Measurements from ENCODE around the gene IGFBP7. TPM values are rescaled to one million over a fixed set of nuclear protein-coding genes. Genes with fewer than 3 reads are reported as not detected.

The IGFBP7 gene
- total RNA-seq, 2 donors from 2014 or later, result 1.1 TPM; not detected in 1

DNA sequence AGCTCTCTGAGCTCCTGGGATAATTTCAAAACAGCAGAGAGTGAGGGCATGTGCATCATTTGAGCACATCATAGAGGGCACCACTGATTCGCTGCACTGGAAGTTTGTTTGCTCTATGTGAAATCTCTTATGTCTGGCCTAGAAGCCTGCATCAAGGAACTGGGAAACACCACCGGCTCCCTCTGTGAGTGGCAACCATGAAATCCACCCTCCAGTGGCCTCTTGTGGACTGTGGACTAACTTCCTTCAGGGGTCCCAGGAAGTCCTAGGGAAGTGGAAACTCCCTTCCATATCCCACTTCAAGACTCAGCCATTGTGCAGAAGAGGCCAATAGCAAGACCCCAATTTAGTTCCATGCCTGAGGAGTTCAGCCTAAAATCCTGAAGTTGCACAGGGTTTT lies 48.0 kb upstream of the IGFBP7 start:
- Mint-ChIP-seq H3K36me3 (ENCODE audit: low read depth) (no peaks in the 10 kb centered on the region), H3K4me1 (peaks cover 11% of the 10 kb centered on the region), H3K9me3 (peaks cover 14% of the 10 kb centered on the region), H3K27ac (no peak overlapping the region), H3K27me3 (ENCODE audit: insufficient read depth) (peaks cover 5% of the 10 kb centered on the region), H3K4me3 (no peak overlapping the region)
- peaks cover 14% of the 10 kb centered on the region for H3K9me3 ChIP-seq (ENCODE audit: control insufficient read depth, low read length)
- H3K36me3 ChIP-seq (ENCODE audit: control insufficient read depth, insufficient read depth, low read length), result no peaks in the 10 kb centered on the region
- 65 to 77% methylated on average over 2 of the region's 2 CpGs for WGBS, 2 experiments (ENCODE audit: insufficient coverage in 1 of 2, insufficient read length in 1 of 2)
- H3K27me3 ChIP-seq (ENCODE audit: control insufficient read depth, insufficient read depth, low read length, poor library complexity, severe bottlenecking), result no peaks in the 10 kb centered on the region
- H3K27ac ChIP-seq (ENCODE audit: low read depth, low read length), result no peak overlapping the region
- DNase-seq, result no peak
- TF ChIP-seq, protein P1, sequence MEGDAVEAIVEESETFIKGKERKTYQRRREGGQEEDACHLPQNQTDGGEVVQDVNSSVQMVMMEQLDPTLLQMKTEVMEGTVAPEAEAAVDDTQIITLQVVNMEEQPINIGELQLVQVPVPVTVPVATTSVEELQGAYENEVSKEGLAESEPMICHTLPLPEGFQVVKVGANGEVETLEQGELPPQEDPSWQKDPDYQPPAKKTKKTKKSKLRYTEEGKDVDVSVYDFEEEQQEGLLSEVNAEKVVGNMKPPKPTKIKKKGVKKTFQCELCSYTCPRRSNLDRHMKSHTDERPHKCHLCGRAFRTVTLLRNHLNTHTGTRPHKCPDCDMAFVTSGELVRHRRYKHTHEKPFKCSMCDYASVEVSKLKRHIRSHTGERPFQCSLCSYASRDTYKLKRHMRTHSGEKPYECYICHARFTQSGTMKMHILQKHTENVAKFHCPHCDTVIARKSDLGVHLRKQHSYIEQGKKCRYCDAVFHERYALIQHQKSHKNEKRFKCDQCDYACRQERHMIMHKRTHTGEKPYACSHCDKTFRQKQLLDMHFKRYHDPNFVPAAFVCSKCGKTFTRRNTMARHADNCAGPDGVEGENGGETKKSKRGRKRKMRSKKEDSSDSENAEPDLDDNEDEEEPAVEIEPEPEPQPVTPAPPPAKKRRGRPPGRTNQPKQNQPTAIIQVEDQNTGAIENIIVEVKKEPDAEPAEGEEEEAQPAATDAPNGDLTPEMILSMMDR (conservative IDR thresholded peaks at IDR 0.05), result peak; percentile 44
- H3K4me1 ChIP-seq (ENCODE audit: control insufficient read depth, insufficient read depth, low read length), result no peaks in the 10 kb centered on the region
- no peak overlapping the region for H3K4me3 ChIP-seq (ENCODE audit: low read length)
- H3K9ac ChIP-seq (ENCODE audit: extremely low read depth, low read length, poor library complexity, severe bottlenecking), result no peak overlapping the region

DNA sequence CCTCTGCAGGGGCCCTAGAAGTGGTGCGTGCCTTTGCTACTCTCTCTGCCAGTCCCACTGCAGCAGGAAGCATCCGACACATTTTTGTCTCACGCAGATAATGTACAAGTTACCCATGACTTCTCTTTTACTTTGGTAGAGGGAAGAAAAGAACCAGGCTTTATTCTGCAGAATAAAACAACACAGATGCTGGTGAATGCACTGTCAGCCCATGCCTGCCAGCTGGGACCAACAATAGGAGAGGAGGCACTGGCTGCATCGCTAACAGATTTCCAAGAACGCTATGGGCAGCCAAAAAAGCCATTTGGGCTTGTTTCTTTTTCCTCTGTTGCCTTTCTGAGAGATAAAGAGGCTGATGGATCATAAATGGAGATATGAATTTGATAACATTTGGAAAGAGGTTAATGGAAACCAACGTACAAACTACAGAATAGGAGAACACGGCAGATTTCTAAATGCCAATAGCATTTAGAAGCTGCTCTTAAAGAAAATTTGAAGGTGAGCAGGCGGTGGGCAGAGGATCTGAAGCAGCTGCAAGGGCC lies 47.5 kb upstream of the IGFBP7 start:
- TF ChIP-seq, protein P1 (conservative IDR thresholded peaks at IDR 0.05), result no peak
- H3K36me3 Mint-ChIP-seq (ENCODE audit: low read depth), result no peaks in the 10 kb centered on the region
- no peak overlapping the region for H3K4me3 Mint-ChIP-seq
- no peak overlapping the region for H3K27ac Mint-ChIP-seq
- peaks cover 12% of the 10 kb centered on the region for H3K4me1 Mint-ChIP-seq
- H3K27me3 Mint-ChIP-seq (ENCODE audit: insufficient read depth), result peaks cover 2% of the 10 kb centered on the region
- no peaks in the 10 kb centered on the region for H3K4me1 ChIP-seq (ENCODE audit: control insufficient read depth, insufficient read depth, low read length)
- peaks cover 14% of the 10 kb centered on the region for H3K9me3 Mint-ChIP-seq
- WGBS, 2 experiments (ENCODE audit: insufficient coverage in 1 of 2, insufficient read length in 1 of 2), result 91 to 96% methylated on average over 7 to 8 of the region's 8 CpGs
- no peaks in the 10 kb centered on the region for H3K27me3 ChIP-seq (ENCODE audit: control insufficient read depth, insufficient read depth, low read length, poor library complexity, severe bottlenecking)
- H3K9ac ChIP-seq (ENCODE audit: extremely low read depth, low read length, poor library complexity, severe bottlenecking), result no peak overlapping the region
- DNase-seq, result no peak
- peaks cover 14% of the 10 kb centered on the region for H3K9me3 ChIP-seq (ENCODE audit: control insufficient read depth, low read length)
- no peak overlapping the region for H3K27ac ChIP-seq (ENCODE audit: low read depth, low read length)
- H3K4me3 ChIP-seq (ENCODE audit: low read length), result no peak overlapping the region
- H3K36me3 ChIP-seq (ENCODE audit: control insufficient read depth, insufficient read depth, low read length), result no peaks in the 10 kb centered on the region

DNA sequence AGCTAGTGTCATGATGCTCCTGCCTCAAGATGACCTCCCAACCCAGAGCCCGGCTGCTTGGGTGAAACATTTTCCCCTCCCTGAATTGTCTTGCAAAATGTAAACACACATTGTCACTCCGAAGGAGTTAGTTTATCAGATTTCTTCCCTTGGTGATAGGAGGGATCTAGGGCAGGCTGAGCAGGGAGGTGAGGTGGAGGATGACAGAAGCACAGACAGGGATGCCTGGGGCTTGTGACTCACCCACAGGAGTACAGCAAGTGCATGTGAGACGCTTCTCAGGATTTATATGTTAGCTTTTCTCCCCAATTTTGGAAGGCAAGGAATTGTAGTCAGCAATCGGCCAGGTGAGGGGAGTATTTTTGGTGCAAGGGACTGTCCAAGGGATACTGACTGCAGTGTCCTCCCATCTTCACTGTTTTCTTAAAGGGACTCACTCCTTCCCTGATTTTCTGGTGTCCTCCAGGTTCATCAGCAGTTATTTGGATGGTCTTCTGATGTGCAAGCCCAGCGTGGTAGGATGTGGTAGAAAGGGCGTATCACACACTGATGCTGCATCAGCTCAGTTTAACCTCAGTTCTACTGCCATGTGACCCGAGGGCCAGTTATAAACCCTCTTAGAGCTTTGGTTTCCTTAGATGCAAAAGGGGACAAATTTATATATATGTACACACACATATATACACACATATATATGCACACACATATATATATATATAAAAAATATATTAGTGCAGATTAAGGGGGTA lies 46.2 kb upstream of the IGFBP7 start:
- no peak for DNase-seq
- Mint-ChIP-seq H3K4me1 (peaks cover 12% of the 10 kb centered on the region), H3K27ac (no peak overlapping the region), H3K36me3 (ENCODE audit: low read depth) (no peaks in the 10 kb centered on the region), H3K27me3 (ENCODE audit: insufficient read depth) (no peaks in the 10 kb centered on the region), H3K9me3 (peaks cover 12% of the 10 kb centered on the region), H3K4me3 (no peak overlapping the region)
- Histone ChIP-seq H3K9ac (ENCODE audit: extremely low read depth, low read length, poor library complexity, severe bottlenecking) (no peak overlapping the region), H3K9me3 (ENCODE audit: control insufficient read depth, low read length) (peaks cover 14% of the 10 kb centered on the region), H3K27me3 (ENCODE audit: control insufficient read depth, insufficient read depth, low read length, poor library complexity, severe bottlenecking) (no peaks in the 10 kb centered on the region), H3K27ac (ENCODE audit: low read depth, low read length) (no peak overlapping the region), H3K36me3 (ENCODE audit: control insufficient read depth, insufficient read depth, low read length) (no peaks in the 10 kb centered on the region), H3K4me1 (ENCODE audit: control insufficient read depth, insufficient read depth, low read length) (no peaks in the 10 kb centered on the region), H3K4me3 (ENCODE audit: low read length) (no peak overlapping the region)
- TF ChIP-seq, protein P1 (conservative IDR thresholded peaks at IDR 0.05), result no peak
- WGBS, 2 experiments (ENCODE audit: insufficient coverage in 1 of 2, insufficient read length in 1 of 2), result 78 to 85% methylated on average over 3 to 7 of the region's 7 CpGs
